MCF 10A (cell line): ENCODE results near the gene GCSH. TPM values are rescaled to one million over a fixed set of nuclear protein-coding genes. Genes with fewer than 3 reads are reported as not detected.

Experiments
- Bru-seq: library from RNA; stranded (reverse); fragments of 400-500 nt; gene quantifications from one replicate; lab custom pipeline; 2021; lab: Mats Ljungman, UMichigan
- BruChase-seq, 2 experiments: library from RNA; stranded (reverse); fragments of 400-500 nt; gene quantifications; one replicate each; lab custom pipeline; 2021; lab: Mats Ljungman, UMichigan
- BruUV-seq: library from RNA; stranded (reverse); fragments of 400-500 nt; replicated peaks from 2 replicates; lab custom pipeline; 2021; lab: Mats Ljungman, UMichigan
- CTCF ChIA-PET: fragments of 300-600 bp; sonication (Branson Sonifier 250); formaldehyde crosslinking; extraction: SDS; loops from one replicate; lab custom pipeline; 2021; ENCODE audit warnings: antibody characterized with exemption, inconsistent platforms; lab: Yijun Ruan, JAX
- POLR2A ChIA-PET: fragments of 300-600, 350-650 bp; sonication (Branson Sonifier 250); formaldehyde crosslinking; extraction: SDS; loops from one replicate; lab custom pipeline; 2020; ENCODE audit warnings: antibody characterized with exemption, inconsistent platforms; lab: Yijun Ruan, JAX
- DNase-seq: peaks from one replicate; pipeline ENCODE4 v3.0.0-alpha.2; 2018; ENCODE audit not compliant: unreplicated experiment
- H3K27ac Mint-ChIP-seq: one replicate; pipeline ENCODE4 v1.8.0; 2022; ENCODE audit warnings: mild to moderate bottlenecking, low read depth, mixed read lengths; ENCODE audit not compliant: unreplicated experiment
- H3K27me3 Mint-ChIP-seq: one replicate; pipeline ENCODE4 v1.8.0; 2022; ENCODE audit warnings: mixed read lengths; ENCODE audit not compliant: insufficient read depth, unreplicated experiment
- H3K36me3 Mint-ChIP-seq: one replicate; pipeline ENCODE4 v1.8.0; 2022; ENCODE audit warnings: mild to moderate bottlenecking, moderate library complexity, mixed read lengths; ENCODE audit not compliant: insufficient read depth, unreplicated experiment
- H3K4me1 Mint-ChIP-seq: one replicate; pipeline ENCODE4 v1.8.0; 2022; ENCODE audit warnings: mixed read lengths; ENCODE audit not compliant: insufficient read depth, unreplicated experiment
- H3K4me3 Mint-ChIP-seq: one replicate; pipeline ENCODE4 v1.8.0; 2022; ENCODE audit warnings: mild to moderate bottlenecking, moderate library complexity, mixed read lengths; ENCODE audit not compliant: unreplicated experiment
- H3K9me3 Mint-ChIP-seq: one replicate; pipeline ENCODE4 v1.8.0; 2022; ENCODE audit warnings: mixed read lengths; ENCODE audit not compliant: unreplicated experiment
- intact Hi-C: fragments of 100-400 bp; cut with micrococcal nuclease; formaldehyde crosslinking; loops from 2 replicates; pipeline ENCODE4 v1.14.1; 2022
- long read RNA-seq: library from polyadenylated mRNA; stranded (forward); transcript quantifications from one replicate; pipeline ENCODE4 v2.0.0, GENCODE V29; 2022
- total RNA-seq: library from RNA; stranded (reverse); gene quantifications from 2 replicates; pipeline ENCODE4 v1.2.3, GENCODE V29; 2022
- TF ChIP-seq, protein P1 (sequence below): fragments of 200-600 bp; IDR thresholded peaks from one replicate; pipeline ENCODE4 v1.8.0; 2022; ENCODE audit warnings: antibody characterized with exemption, mild to moderate bottlenecking; ENCODE audit not compliant: unreplicated experiment

Gene GCSH
- total RNA-seq (68.4 and 70.8 TPM in 2 replicates), Bru-seq, nascent RNA (percentile 76 among the genes with signal in this experiment), BruChase-seq, experiment 1, labeled RNA remaining after a 6-hour chase (percentile 74 among the genes with signal in this experiment), BruChase-seq, experiment 2, labeled RNA remaining after a 2-hour chase (percentile 70 among the genes with signal in this experiment)
- long read RNA-seq, transcript GCSH-202 (3 exons, 403 nt), result minor isoform, 5 of 164 reads
- long read RNA-seq, transcript GCSH-201 (5 exons, 1,597 nt), result major isoform, 143 of 164 reads
- long read RNA-seq, partial matches to known transcripts, result 0 of 164 reads
- long read RNA-seq, other reads (novel, unspliced or antisense), result 10 of 164 reads

DNA sequence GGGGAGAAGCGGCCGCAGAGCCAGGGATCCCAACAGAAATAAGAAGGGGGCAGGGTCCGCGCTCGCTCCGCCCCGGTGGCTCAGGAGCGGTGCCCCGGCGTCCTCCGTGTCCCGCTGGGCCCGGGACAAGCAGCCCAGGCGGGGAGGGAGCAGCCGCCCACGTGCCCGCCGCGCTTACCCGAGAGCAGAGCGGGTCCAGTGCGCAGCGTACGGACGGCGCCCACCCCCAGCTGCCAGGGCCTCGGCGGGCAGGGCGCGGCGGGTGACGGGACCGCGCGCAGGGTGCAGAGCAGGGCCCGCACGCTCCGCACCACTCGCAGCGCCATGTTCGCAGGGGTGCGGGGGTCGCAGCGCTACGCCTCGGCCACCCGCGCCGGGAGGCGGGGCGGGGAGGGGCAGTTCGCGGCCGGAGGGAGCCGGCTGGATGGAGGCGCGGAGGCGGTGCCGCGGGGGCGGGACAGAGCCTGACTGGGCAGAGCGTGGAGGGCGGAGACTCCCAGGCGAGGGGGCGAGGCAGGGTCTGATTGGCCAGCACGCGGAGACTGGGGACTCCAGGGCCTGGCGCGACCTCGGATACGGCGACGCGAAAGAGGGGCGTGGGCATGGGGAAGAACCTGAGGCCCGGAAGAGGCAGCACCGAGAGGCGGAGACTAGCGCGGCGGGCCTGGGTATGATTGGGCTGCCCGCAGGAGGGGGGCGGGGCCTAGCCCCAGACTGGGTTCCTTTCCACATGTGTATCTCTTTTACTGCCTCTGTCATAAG is at the start of gene GCSH:
TSS of gene GCSH (minus strand) at position 443 of the 762 bp plus-strand sequence. CDS start at position 326, 117 bp downstream.
- Mint-ChIP-seq H3K27me3 (no peaks in the 10 kb centered on the region), H3K27ac (peak within 1 kb of the TSS; percentile 64), H3K4me1 (peaks cover 10% of the 10 kb centered on the region), H3K4me3 (peak within 1 kb of the TSS; percentile 63), H3K9me3 (no peaks in the 10 kb centered on the region), H3K36me3 (no peaks in the 10 kb centered on the region)
- CTCF ChIA-PET, result interaction anchor here (0.8 kb wide), 1 partner anchor 109 kb away, joined by 5 read pairs; no protein-coding TSS in a partner anchor
- intact Hi-C loops, result loop anchor here (1.0 kb wide), 1 partner anchor 19 kb away; the partner anchor contains the start of gene C16orf46
- no TSS peak for BruUV-seq
- TF ChIP-seq, protein P1, sequence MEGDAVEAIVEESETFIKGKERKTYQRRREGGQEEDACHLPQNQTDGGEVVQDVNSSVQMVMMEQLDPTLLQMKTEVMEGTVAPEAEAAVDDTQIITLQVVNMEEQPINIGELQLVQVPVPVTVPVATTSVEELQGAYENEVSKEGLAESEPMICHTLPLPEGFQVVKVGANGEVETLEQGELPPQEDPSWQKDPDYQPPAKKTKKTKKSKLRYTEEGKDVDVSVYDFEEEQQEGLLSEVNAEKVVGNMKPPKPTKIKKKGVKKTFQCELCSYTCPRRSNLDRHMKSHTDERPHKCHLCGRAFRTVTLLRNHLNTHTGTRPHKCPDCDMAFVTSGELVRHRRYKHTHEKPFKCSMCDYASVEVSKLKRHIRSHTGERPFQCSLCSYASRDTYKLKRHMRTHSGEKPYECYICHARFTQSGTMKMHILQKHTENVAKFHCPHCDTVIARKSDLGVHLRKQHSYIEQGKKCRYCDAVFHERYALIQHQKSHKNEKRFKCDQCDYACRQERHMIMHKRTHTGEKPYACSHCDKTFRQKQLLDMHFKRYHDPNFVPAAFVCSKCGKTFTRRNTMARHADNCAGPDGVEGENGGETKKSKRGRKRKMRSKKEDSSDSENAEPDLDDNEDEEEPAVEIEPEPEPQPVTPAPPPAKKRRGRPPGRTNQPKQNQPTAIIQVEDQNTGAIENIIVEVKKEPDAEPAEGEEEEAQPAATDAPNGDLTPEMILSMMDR, result no peak
- POLR2A ChIA-PET, result interaction anchor here (0.6 kb wide), 1 partner anchor 1969 kb away, joined by 3 read pairs; no protein-coding TSS in a partner anchor
- DNase-seq, result peak; percentile 98

DNA sequence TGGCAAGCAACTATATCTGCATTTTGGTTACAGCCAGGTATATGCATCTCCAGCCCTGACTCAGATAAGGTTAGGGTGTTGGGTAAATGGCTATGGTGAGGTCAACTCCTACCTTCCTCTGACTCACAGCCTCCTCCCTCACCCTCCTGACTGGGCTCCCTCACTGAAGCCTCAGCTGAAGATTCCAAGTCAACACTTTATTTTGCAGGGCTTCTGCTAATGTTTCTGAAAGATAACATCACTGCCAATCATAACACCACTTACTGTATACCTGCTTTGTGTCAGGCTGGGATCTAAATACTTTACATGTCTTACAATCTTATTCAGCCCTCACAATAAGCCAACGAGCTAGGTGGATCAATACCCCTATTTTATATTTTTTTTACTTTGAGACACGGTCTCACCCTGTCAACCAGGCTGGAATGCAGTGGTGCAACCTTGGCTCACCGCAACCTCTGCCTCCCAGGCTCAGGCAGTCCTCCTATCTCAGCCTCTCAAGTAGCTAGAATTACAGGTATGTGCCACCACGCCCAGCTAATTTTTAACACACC is 47.8 kb upstream of the GCSH start:
- CTCF ChIA-PET, result interaction anchor here (0.6 kb wide), 2 partner anchors 26 to 386 kb away, joined by 3 read pairs; no protein-coding TSS in a partner anchor
- H3K9me3 Mint-ChIP-seq, result no peaks in the 10 kb centered on the region
- H3K4me1 Mint-ChIP-seq, result peaks cover 5% of the 10 kb centered on the region
- POLR2A ChIA-PET, result interaction anchor here (0.6 to 2.1 kb wide), 7 partner anchors 16 to 427 kb away, joined by 3 to 8 read pairs (median 3); partner anchors contain the start of gene C16orf46
- no peaks in the 10 kb centered on the region for H3K27me3 Mint-ChIP-seq
- no peak overlapping the region for H3K4me3 Mint-ChIP-seq
- intact Hi-C loops, result no loop called here
- no TSS peak for BruUV-seq
- peak overlapping the region; percentile 75 for H3K27ac Mint-ChIP-seq
- TF ChIP-seq, protein P1, result no peak
- H3K36me3 Mint-ChIP-seq, result peaks cover 8% of the 10 kb centered on the region
- peak; percentile 76 for DNase-seq

DNA sequence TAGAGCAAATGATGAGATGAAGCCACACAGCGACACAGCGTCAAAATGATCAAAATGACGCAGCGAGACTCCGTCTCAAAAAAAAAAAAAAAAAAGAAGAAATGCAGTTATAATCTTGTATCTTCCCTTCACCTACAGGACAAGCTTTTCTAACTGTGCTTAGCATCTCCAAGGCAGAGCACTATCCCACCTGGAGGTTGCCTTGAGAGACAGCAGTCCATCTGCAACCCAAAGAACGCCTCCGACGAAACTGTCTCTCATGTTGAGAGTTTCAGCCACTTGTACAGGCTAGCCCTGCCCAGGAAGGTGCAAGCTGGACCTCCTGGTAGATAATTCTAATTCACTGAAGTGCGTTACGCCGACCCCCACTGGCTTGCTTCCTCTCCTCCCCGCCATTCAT is 46.7 kb upstream of the GCSH start:
- Mint-ChIP-seq H3K9me3 (no peaks in the 10 kb centered on the region), H3K36me3 (peaks cover 8% of the 10 kb centered on the region), H3K4me1 (peaks cover 5% of the 10 kb centered on the region), H3K4me3 (no peak overlapping the region), H3K27me3 (no peaks in the 10 kb centered on the region), H3K27ac (no peak overlapping the region)
- TF ChIP-seq, protein P1, result no peak
- no TSS peak for BruUV-seq
- DNase-seq, result no peak
- CTCF ChIA-PET, result interaction anchor here (0.6 to 0.9 kb wide), 5 partner anchors 10 to 327 kb away, joined by 3 to 6 read pairs (median 4); no protein-coding TSS in a partner anchor
- POLR2A ChIA-PET, result interaction anchor here (2.1 kb wide), 1 partner anchor 67 kb away, joined by 8 read pairs; the partner anchor contains the start of gene C16orf46
- intact Hi-C loops, result no loop called here
